Esophagus squamous epithelium (tissue), 4 donors: ENCODE measurements around the gene LIMCH1.

Experiments used
- POLR2A ChIP-seq, 4 donors: fragments of 450-650 bp; IDR thresholded peaks; one replicate each; pipeline ENCODE4 v1.6.1; 2017; ENCODE audit warnings: antibody characterized with exemption in 4 of 4, mild to moderate bottlenecking in 4 of 4, moderate library complexity in 3 of 4
- TF ChIP-seq, protein P1 (sequence below), 6 experiments: fragments of 450-650 bp in 4 of 6; fragments of 200-600 bp in 2 of 6; sonication (generic) in 2 of 6; IDR thresholded peaks; one replicate each; pipeline ENCODE4 v1.5.1; 2016 to 2019; ENCODE audit warnings: antibody characterized with exemption in 6 of 6, mild to moderate bottlenecking in 4 of 6, moderate library complexity in 4 of 6

DNA sequence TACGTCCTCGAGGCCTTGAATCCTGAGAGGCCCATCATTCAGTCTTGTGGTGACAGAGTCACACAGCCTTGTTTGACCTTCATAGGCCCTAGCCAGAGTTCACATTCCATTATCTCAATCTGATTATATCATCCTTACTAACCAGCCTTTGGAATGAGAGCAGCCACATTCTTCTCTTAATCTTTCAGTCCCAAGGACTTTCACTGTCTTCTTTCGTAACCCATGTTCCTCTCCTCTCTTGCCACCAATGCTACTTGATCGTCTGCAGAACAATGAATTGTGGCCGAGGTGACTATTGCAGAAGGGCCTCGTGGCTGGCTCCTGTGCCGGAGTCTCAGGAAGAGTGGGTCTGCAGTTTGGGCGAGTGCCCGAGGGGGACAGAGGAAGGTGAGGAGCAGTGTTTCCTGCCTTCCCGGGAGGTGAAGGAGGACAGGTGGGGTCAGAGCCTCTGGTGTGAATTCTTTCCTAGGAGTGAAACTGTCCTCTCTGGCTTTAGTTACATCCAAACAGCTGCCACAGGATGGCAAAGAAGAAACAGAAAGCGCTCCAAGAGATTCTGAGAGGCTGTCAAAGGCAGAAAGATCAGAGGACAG lies 94.6 kb downstream of the LIMCH1 start:
- TF ChIP-seq, protein P1, sequence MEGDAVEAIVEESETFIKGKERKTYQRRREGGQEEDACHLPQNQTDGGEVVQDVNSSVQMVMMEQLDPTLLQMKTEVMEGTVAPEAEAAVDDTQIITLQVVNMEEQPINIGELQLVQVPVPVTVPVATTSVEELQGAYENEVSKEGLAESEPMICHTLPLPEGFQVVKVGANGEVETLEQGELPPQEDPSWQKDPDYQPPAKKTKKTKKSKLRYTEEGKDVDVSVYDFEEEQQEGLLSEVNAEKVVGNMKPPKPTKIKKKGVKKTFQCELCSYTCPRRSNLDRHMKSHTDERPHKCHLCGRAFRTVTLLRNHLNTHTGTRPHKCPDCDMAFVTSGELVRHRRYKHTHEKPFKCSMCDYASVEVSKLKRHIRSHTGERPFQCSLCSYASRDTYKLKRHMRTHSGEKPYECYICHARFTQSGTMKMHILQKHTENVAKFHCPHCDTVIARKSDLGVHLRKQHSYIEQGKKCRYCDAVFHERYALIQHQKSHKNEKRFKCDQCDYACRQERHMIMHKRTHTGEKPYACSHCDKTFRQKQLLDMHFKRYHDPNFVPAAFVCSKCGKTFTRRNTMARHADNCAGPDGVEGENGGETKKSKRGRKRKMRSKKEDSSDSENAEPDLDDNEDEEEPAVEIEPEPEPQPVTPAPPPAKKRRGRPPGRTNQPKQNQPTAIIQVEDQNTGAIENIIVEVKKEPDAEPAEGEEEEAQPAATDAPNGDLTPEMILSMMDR (IDR thresholded peaks at IDR 0.05) = no peak
- no peak for TF ChIP-seq POLR2A (IDR thresholded peaks at IDR 0.05)
